Heart right ventricle (tissue), 16 donors: ENCODE data around the gene ANKRD13B. TPM values are rescaled to one million over a fixed set of nuclear protein-coding genes. Genes with fewer than 3 reads are reported as not detected.

Experiments
- ATAC-seq, 8 donors: fragments of 200-7000 bp; cut with Tn5 transposase; one replicate each; pipeline ENCODE4 v1.9.1; 2020; ENCODE audit warnings: mild to moderate bottlenecking in 8 of 8, moderate library complexity in 8 of 8, moderate number of reproducible peaks in 1 of 8
- DNase-seq, 2 donors: peaks; one replicate each; pipeline ENCODE4 v3.0.0-alpha.2; 2020
- H3K27ac ChIP-seq, 10 donors: fragments of 200-600 bp; sonication (generic) in 2 of 10; one replicate each; pipeline versions ENCODE4 v1.5.0 to v1.8.0; 2020 to 2022; ENCODE audit warnings: mild to moderate bottlenecking in 3 of 10
- H3K27me3 ChIP-seq, 7 donors: fragments of 200-600 bp; one replicate each; pipeline ENCODE4 v1.8.0; 2021 to 2022; ENCODE audit warnings: mild to moderate bottlenecking in 2 of 7
- H3K36me3 ChIP-seq, 9 donors: fragments of 200-600 bp; sonication (generic) in 1 of 9; one replicate each; pipeline versions ENCODE4 v1.5.0 to v1.8.0; 2020 to 2022; ENCODE audit warnings: mild to moderate bottlenecking in 2 of 9
- H3K4me1 ChIP-seq, 9 donors: fragments of 200-600 bp; sonication (generic) in 1 of 9; one replicate each; pipeline versions ENCODE4 v1.5.0 to v1.8.0; 2020 to 2022; ENCODE audit warnings: mild to moderate bottlenecking in 4 of 9
- H3K4me3 ChIP-seq, 10 donors: fragments of 200-600 bp; sonication (generic) in 2 of 10; one replicate each; pipeline versions ENCODE4 v1.5.0 to v1.8.0; 2020 to 2022; ENCODE audit warnings: mild to moderate bottlenecking in 7 of 10, moderate library complexity in 2 of 10
- H3K9me3 ChIP-seq, 11 donors: fragments of 200-600 bp in 10 of 11; sonication (generic) in 2 of 11; one replicate each; pipeline versions ENCODE4 v1.5.0 to v1.8.0; 2013 to 2022; ENCODE audit warnings: mild to moderate bottlenecking in 2 of 11, control low read depth in 1 of 11, moderate library complexity in 1 of 11
- CTCF ChIP-seq, 9 donors: fragments of 200-600 bp; sonication (generic) in 2 of 9; IDR thresholded peaks; one replicate each; pipeline versions ENCODE4 v1.5.0 to v1.8.0; 2021 to 2022; ENCODE audit warnings: antibody characterized with exemption in 9 of 9, mild to moderate bottlenecking in 5 of 9, moderate library complexity in 1 of 9
- WGBS, 2 donors: extraction: QIAGEN DNeasy Blood & Tissue Kit; methylation state at CpG; one replicate each; pipeline ENCODE4 v1.1.7; 2013; ENCODE audit warnings: inconsistent platforms in 1 of 2; 5-methylcytosine and 5-hydroxymethylcytosine counted together
- intact Hi-C, 10 donors: fragments of 100-400 bp; cut with DNase I; formaldehyde crosslinking; loops; one replicate each; pipeline versions ENCODE4 v1.11.1 to v1.14.2; 2022
- polyA plus RNA-seq, 2 donors: library from polyadenylated mRNA; stranded (reverse); fragments of 200-250 nt; gene quantifications; one replicate each; pipeline ENCODE4 v1.2.3, GENCODE V29; 2013
- total RNA-seq, 10 donors: library from RNA; stranded (reverse); fragmentation: NEBNext Ultra II Directional in 3 of 10; extraction: Animal tissue kit (Norgen Biotek cat#: 25700) in 3 of 10; gene quantifications; one replicate each; pipeline versions ENCODE4 v1.2.1 to v1.2.4, GENCODE V29; 2021 to 2023
- donor health status: Arrhythmogenic right ventricular cardiomyopathy.
- donor health status: ischemic (EF 13 %, LVEDD 7.1; RV severe dilation, severe dysfunction).
- donor health status: healthy with polysubstance abuse.
- donor health status: DM: no; HTN: yes; CAD: no.
- donor health status: DM: no; HTN: no; CAD: no.
- donor health status: ischemic (EF 25% LVEDD 6.9; RV normal size, moderate dysfunction).
- donor health status: ischemic (EF 25% LVEDD 5.7; RV mildly dilated, moderate dysfunction).
- donor health status: healthy.
- donor health status: DM: yes; HTN: yes; CAD: no.
- donor health status: Ischemic cardiomyopathy.
- donor health status: ischemic (EF 35%, LVEDD 5.7; RV mildly dilated, moderate dysfunction).
- donor health status: nonischemic (EF 11% LVEDD 7.7; RV severe dilation, severe dysfunction).
- donor health status: DM: yes; HTN: yes; CAD: no.
- donor health status: PGD.
- donor health status: ischemic (EF 29% LVEDD 5.4; RV normal size, mild dysfunction).
- donor health status: nonischemic (EF 23%, LVEDD 6.1; RV moderate dilation, normal function).

The ANKRD13B gene
- total and polyA plus RNA-seq, 12 donors: 2.5 to 9.7 (median 5.7) TPM

- peak in 5 of 9 donors; percentile 17 to 37 (median 33) for TF ChIP-seq CTCF (IDR thresholded peaks at IDR 0.05)
- Histone ChIP-seq H3K4me3 (peak overlapping the region; percentile 50 to 75 (median 68)), H3K4me1 (peaks cover 18 to 79% (median 56%) of the 10 kb centered on the region in 9 donors), H3K36me3 (no peaks in the 10 kb centered on the region), H3K27ac (peak overlapping the region in 7 of 10 donors; percentile 10 to 62 (median 39)), H3K9me3 (no peaks in the 10 kb centered on the region), H3K27me3 (peaks cover 0 to 15% (median 0%) of the 10 kb centered on the region in 7 donors)
- ATAC-seq (no peak), DNase-seq (peak; percentile 15 to 28)
- intact Hi-C loops: no loop called here
- WGBS, 2 donors: 7 to 9% methylated on average over 55 to 64 of the region's 64 CpGs
Measured at GRCh38 chr17:29593591-29594518, 923 bp downstream of the ANKRD13B start.

- no peaks in the 10 kb centered on the region for H3K36me3 ChIP-seq
- intact Hi-C loops: no loop called here
- no peak overlapping the region for H3K27ac ChIP-seq
- WGBS, 2 donors: 92 to 94% methylated on average over 11 of the region's 11 CpGs
- ATAC-seq: no peak
- peaks cover 0 to 15% (median 0%) of the 10 kb centered on the region in 7 donors for H3K27me3 ChIP-seq
- TF ChIP-seq CTCF (IDR thresholded peaks at IDR 0.05): peak in 1 of 9 donors; percentile 6
- H3K9me3 ChIP-seq: no peaks in the 10 kb centered on the region
- H3K4me1 ChIP-seq: peaks cover 18 to 79% (median 56%) of the 10 kb centered on the region in 9 donors
- H3K4me3 ChIP-seq: peak overlapping the region in 4 of 10 donors; percentile 65 to 75 (median 72)
- DNase-seq: peak in 1 of 2 donors; percentile 5
Measured at GRCh38 chr17:29594519-29595090, 1.7 kb downstream of the ANKRD13B start.

GRCh38 chr17:29595107-29595942 is 2.4 kb downstream of the ANKRD13B start:
- Histone ChIP-seq H3K9me3 (no peaks in the 10 kb centered on the region), H3K36me3 (no peaks in the 10 kb centered on the region), H3K27me3 (peaks cover 0 to 15% (median 0%) of the 10 kb centered on the region in 7 donors), H3K27ac (no peak overlapping the region), H3K4me1 (peaks cover 16 to 72% (median 50%) of the 10 kb centered on the region in 9 donors), H3K4me3 (no peak overlapping the region)
- ATAC-seq (no peak), DNase-seq (no peak)
- TF ChIP-seq CTCF (IDR thresholded peaks at IDR 0.05): no peak
- intact Hi-C loops: no loop called here
- 84% methylated on average over 7 of the region's 7 CpGs for WGBS, 2 donors
